Fibroblast of the aortic adventitia (primary cell): Measurements from ENCODE around the gene LEMD2. TPM values are rescaled to one million over a fixed set of nuclear protein-coding genes. Genes with fewer than 3 reads are reported as not detected.
A peak's percentile ranks its signal among the peaks of the same experiment; 100 is the strongest.

ENCODE experiments used
- DNase-seq: peaks from one replicate; pipeline ENCODE4 v3.0.0-alpha.2; 2010; ENCODE audit warnings: low read depth
- H3K4me3 ChIP-seq: 2 replicates; pipeline ENCODE4 v1.5.1; 2011; ENCODE audit warnings: low read depth, mild to moderate bottlenecking, control low read depth, low read length, moderate library complexity
- CTCF ChIP-seq: IDR thresholded peaks from 2 replicates; pipeline ENCODE4 v1.5.1; 2011; ENCODE audit warnings: mild to moderate bottlenecking, low read length, control low read depth, inconsistent platforms; ENCODE audit not compliant: insufficient read depth
- total RNA-seq: library from RNA; depleted of rRNA; stranded (reverse); fragments of >200 nt; gene quantifications from 2 replicates; pipeline ENCODE4 v1.2.3, GENCODE V29; 2012; ENCODE audit warnings: low replicate concordance

LEMD2 gene
- total RNA-seq, 1 donor: 31.2 TPM

GRCh38 chr6:33781131-33781975 lies 7.6 kb downstream of the LEMD2 start:
- peak; percentile 70 for DNase-seq
- H3K4me3 ChIP-seq: no peak overlapping the region
- no peak for TF ChIP-seq CTCF

- no peak overlapping the region for H3K4me3 ChIP-seq
- no peak for DNase-seq
- no peak for TF ChIP-seq CTCF
Observed at GRCh38 chr6:33779895-33780294, 9.0 kb downstream of the LEMD2 start.

- no peak for DNase-seq
- H3K4me3 ChIP-seq: no peak overlapping the region
- no peak for TF ChIP-seq CTCF
Observed at GRCh38 chr6:33779290-33779689, 9.6 kb downstream of the LEMD2 start.

GRCh38 chr6:33778444-33779121 lies 10.3 kb downstream of the LEMD2 start:
- no peak for TF ChIP-seq CTCF

GRCh38 chr6:33777398-33778388 lies 11.2 kb downstream of the LEMD2 start:
- no peak overlapping the region for H3K4me3 ChIP-seq
- no peak for TF ChIP-seq CTCF
- DNase-seq: no peak

More at GRCh38 chr6:33778444-33779121, 10.3 kb downstream of the LEMD2 start:
- H3K4me3 ChIP-seq: no peak overlapping the region
- no peak for DNase-seq

GRCh38 chr6:33776764-33777163 lies 12.2 kb downstream of the LEMD2 start:
- no peak for TF ChIP-seq CTCF
- DNase-seq: no peak
- H3K4me3 ChIP-seq: no peak overlapping the region
